Stimulated activated CD8-positive, alpha-beta memory T cell treated with anti-CD3 and anti-CD28 coated beads, Interleukin-12 subunit alpha, Interleukin-12 subunit beta, amount 100 ng/mL, for 24 hours (primary cell): Measurements from ENCODE around the gene HOXA5.

Experiments
- DNase-seq: peaks from one replicate; pipeline ENCODE4 v3.0.0-alpha.2; 2020; ENCODE audit errors: extremely low read depth

HOXA5 gene

GRCh38 chr7:27171637-27172314, 28.3 kb upstream of the HOXA5 start:
- DNase-seq, result no peak

GRCh38 chr7:27171325-27171636, 27.8 kb upstream of the HOXA5 start:
- DNase-seq, result no peak

GRCh38 chr7:27170426-27171324, 27.2 kb upstream of the HOXA5 start:
- DNase-seq, result no peak

- DNase-seq, result no peak
Measured at GRCh38 chr7:27169658-27170425, 26.4 kb upstream of the HOXA5 start.

- no peak for DNase-seq
Measured at GRCh38 chr7:27168265-27168947, 24.9 kb upstream of the HOXA5 start.

GRCh38 chr7:27167916-27168264, 24.4 kb upstream of the HOXA5 start:
- DNase-seq, result no peak

GRCh38 chr7:27166531-27167505, 23.3 kb upstream of the HOXA5 start:
- no peak for DNase-seq

- DNase-seq, result no peak
Measured at GRCh38 chr7:27165996-27166530, 22.6 kb upstream of the HOXA5 start.

GRCh38 chr7:27165089-27165995, 21.9 kb upstream of the HOXA5 start, which contains the start of gene HOXA9:
HOXA9 (minus strand) TSS chr7:27165537; CDS start chr7:27165457, 80 bp downstream.
- no peak for DNase-seq

- no peak for DNase-seq
Measured at GRCh38 chr7:27164367-27165088, 21.0 kb upstream of the HOXA5 start.

GRCh38 chr7:27164045-27164366, 20.5 kb upstream of the HOXA5 start:
- no peak for DNase-seq

GRCh38 chr7:27163288-27164044, 20.0 kb upstream of the HOXA5 start:
- no peak for DNase-seq

- no peak for DNase-seq
Measured at GRCh38 chr7:27162561-27163287, 19.2 kb upstream of the HOXA5 start.

- no peak for DNase-seq
Measured at GRCh38 chr7:27161721-27162560, 18.5 kb upstream of the HOXA5 start.

GRCh38 chr7:27161214-27161720, 17.8 kb upstream of the HOXA5 start:
- no peak for DNase-seq

GRCh38 chr7:27160546-27161213, 17.2 kb upstream of the HOXA5 start:
- peak; percentile 58 for DNase-seq
